K562 (cell line): ENCODE measurements around the gene LATS2. TPM values are rescaled to one million over a fixed set of nuclear protein-coding genes. Genes with fewer than 3 reads are reported as not detected.

Experiments used
- ATAC-seq: fragments of 200-7000 bp; cut with Tn5 transposase; 3 replicates; pipeline ENCODE4 v1.9.1; 2020; ENCODE audit warnings: moderate library complexity
- BruUV-seq: library from RNA; stranded (reverse); fragments of 400-500 nt; replicated peaks from 2 replicates; lab custom pipeline; 2021; lab: Mats Ljungman, UMichigan
- CTCF ChIA-PET: fragments of 300-600 bp; formaldehyde crosslinking; extraction: SDS; loops from one replicate; lab custom pipeline; 2021; ENCODE audit warnings: low intra/inter-chr PET ratio; lab: Yijun Ruan, JAX
- POLR2A ChIA-PET: fragments of 300-600, 350-650 bp; sonication (Branson Sonifier 250); formaldehyde crosslinking; extraction: SDS; loops from one replicate; lab custom pipeline; 2021; ENCODE audit warnings: antibody characterized with exemption, inconsistent platforms; lab: Yijun Ruan, JAX
- DNase-seq, 4 experiments: peaks; one replicate each; pipeline versions ENCODE4 v3.0.0 to v3.0.0-alpha.2; 2011 to 2018; ENCODE audit warnings: low spot score in 3 of 4, mixed read lengths in 3 of 4; ENCODE audit errors: extremely low read depth in 1 of 4
- FAIRE-seq: peaks from 2 replicates; lab custom pipeline; 2011; peaks lifted over from hg19 to GRCh38; lab: Jason Lieb, UNC
- H2AFZ ChIP-seq: 2 replicates; pipeline ENCODE4 v1.6.0; 2011; ENCODE audit warnings: low read depth, low read length, control low read depth, inconsistent platforms
- H3K27ac ChIP-seq: fragments of 200-600 bp; 3 replicates; pipeline ENCODE4 v1.8.0; 2011; ENCODE audit warnings: low read depth, mild to moderate bottlenecking, control low read depth, inconsistent platforms, low read length, moderate library complexity, mixed read lengths; ENCODE audit errors: extremely low read depth
- H3K27me3 ChIP-seq, 2 experiments: fragments of 300-600 bp in 1 of 2; 2 replicates in 1 of 2; 3 replicates in 1 of 2; pipeline versions ENCODE4 v1.6.0 to v1.8.0; 2011; ENCODE audit warnings: inconsistent platforms in 2 of 2, low read length in 2 of 2, mild to moderate bottlenecking in 1 of 2, mixed read lengths in 1 of 2, moderate library complexity in 1 of 2; ENCODE audit not compliant: control insufficient read depth in 2 of 2, insufficient read depth in 2 of 2
- H3K36me3 ChIP-seq: fragments of 300-600 bp; 3 replicates; pipeline ENCODE4 v1.8.0; 2011; ENCODE audit warnings: mild to moderate bottlenecking, low read length, inconsistent platforms; ENCODE audit not compliant: control insufficient read depth, insufficient read depth
- H3K4me1 ChIP-seq, 2 experiments: fragments of 200-600 bp in 1 of 2; replicated peaks in 1 of 2; 2 replicates in 1 of 2; 3 replicates in 1 of 2; pipeline versions ENCODE4 v1.5.1 to v1.8.0; 2011; ENCODE audit warnings: inconsistent platforms in 2 of 2, low read length in 2 of 2, mild to moderate bottlenecking in 1 of 2, mixed read lengths in 1 of 2, moderate library complexity in 1 of 2; ENCODE audit not compliant: control insufficient read depth in 2 of 2, insufficient read depth in 2 of 2
- H3K4me2 ChIP-seq: 2 replicates; pipeline ENCODE4 v1.6.1; 2011; ENCODE audit warnings: low read length, control low read depth, inconsistent platforms, mixed read lengths; ENCODE audit not compliant: insufficient read depth
- H3K4me3 ChIP-seq: fragments of 200-600 bp; sonication (generic), shearing (Covaris generic); 2 replicates; pipeline ENCODE4 v1.5.1; 2016; ENCODE audit warnings: control low read depth, inconsistent platforms
- H3K79me2 ChIP-seq: fragments of 200-600 bp; 3 replicates; pipeline ENCODE4 v1.8.0; 2011; ENCODE audit warnings: low read length, inconsistent platforms; ENCODE audit not compliant: control insufficient read depth, insufficient read depth
- H3K9ac ChIP-seq, 2 experiments: 2 replicates each; pipeline versions ENCODE4 v1.6.0 to v1.6.1; 2011; ENCODE audit warnings: low read depth in 2 of 2, low read length in 2 of 2, control low read depth in 1 of 2, inconsistent platforms in 1 of 2, mild to moderate bottlenecking in 1 of 2, mixed read lengths in 1 of 2; ENCODE audit not compliant: insufficient read depth in 1 of 2
- H3K9me1 ChIP-seq: one replicate; pipeline ENCODE4 v1.6.0; 2011; ENCODE audit warnings: inconsistent platforms, mild to moderate bottlenecking, low read length, moderate library complexity; ENCODE audit not compliant: control insufficient read depth, insufficient read depth
- H3K9me3 ChIP-seq: replicated peaks from 2 replicates; pipeline ENCODE4 v1.5.1; 2011; ENCODE audit warnings: low read depth, low read length, inconsistent platforms; ENCODE audit not compliant: control insufficient read depth, insufficient read depth
- H4K20me1 ChIP-seq: replicated peaks from 2 replicates; pipeline ENCODE4 v1.6.1; 2011; ENCODE audit warnings: low read length, inconsistent platforms, mixed read lengths; ENCODE audit not compliant: control insufficient read depth, insufficient read depth
- CREM ChIP-seq: IDR thresholded peaks from 2 replicates; pipeline ENCODE4 v1.6.1; 2014; ENCODE audit warnings: antibody characterized with exemption, low read depth
- ETS2 ChIP-seq: IDR thresholded peaks from 2 replicates; pipeline ENCODE4 v1.6.1; 2016; ENCODE audit warnings: borderline replicate concordance, missing genetic modification characterization, mild to moderate bottlenecking, moderate library complexity, missing compliant biosample characterization; ENCODE audit not compliant: poor library complexity, severe bottlenecking
- GABPA ChIP-seq: fragments of 200-800 bp; sonication (Bioruptor generic); conservative IDR thresholded peaks from 2 replicates; pipeline ENCODE4 v1.6.1; 2016; ENCODE audit warnings: low read depth, missing genetic modification characterization, missing compliant biosample characterization
- NCOA6 ChIP-seq: fragments of 450-650 bp; IDR thresholded peaks from 2 replicates; pipeline ENCODE4 v1.6.1; 2017; ENCODE audit warnings: mild to moderate bottlenecking
- NCOR1 ChIP-seq: fragments of 450-650 bp; IDR thresholded peaks from 2 replicates; pipeline ENCODE4 v1.6.1; 2016; ENCODE audit warnings: mild to moderate bottlenecking, moderate library complexity
- SP2 ChIP-seq: IDR thresholded peaks from 2 replicates; pipeline ENCODE4 v1.6.1; 2011; ENCODE audit warnings: mild to moderate bottlenecking, low read depth, low read length, moderate library complexity; ENCODE audit not compliant: poor library complexity, severe bottlenecking; ENCODE audit errors: extremely low read depth
- TAF9B ChIP-seq: fragments of 450-650 bp; IDR thresholded peaks from 2 replicates; pipeline ENCODE4 v1.6.1; 2018; ENCODE audit warnings: mild to moderate bottlenecking; ENCODE audit not compliant: partially characterized antibody
- TAL1 ChIP-seq: fragments of 450-650 bp; IDR thresholded peaks from 2 replicates; pipeline ENCODE4 v1.6.1; 2016; ENCODE audit warnings: mild to moderate bottlenecking
- ZNF316 ChIP-seq: fragments of 450-650 bp; IDR thresholded peaks from 2 replicates; pipeline ENCODE4 v1.6.1; 2016
- ZNF57 ChIP-seq: fragments of 450-650 bp; formaldehyde crosslinking; IDR thresholded peaks from 2 replicates; pipeline ENCODE4 v1.4.0; 2020; ENCODE audit warnings: mild to moderate bottlenecking, moderate library complexity
- ZNF778 ChIP-seq: fragments of 450-650 bp; formaldehyde crosslinking; IDR thresholded peaks from 2 replicates; pipeline ENCODE4 v1.4.0; 2020; ENCODE audit warnings: mild to moderate bottlenecking, moderate library complexity
- WGBS: fragments of 100-300 bp; shearing (Covaris generic); methylation state at CpG from one replicate; pipeline ENCODE4 v1.1.6; 2016; ENCODE audit warnings: low coverage, mixed read lengths; ENCODE audit not compliant: insufficient coverage; ENCODE audit errors: missing lambda C conversion rate; 5-methylcytosine and 5-hydroxymethylcytosine counted together
- in situ Hi-C: fragments of 300-500 bp; cut with MboI; formaldehyde crosslinking; loops from 4 replicates; pipeline ENCODE4 v1.15.0; 2018; ENCODE audit warnings: inconsistent platforms, mixed read lengths
- intact Hi-C: fragments of 100-400 bp; cut with micrococcal nuclease; formaldehyde crosslinking; loops from 2 replicates; pipeline ENCODE4 v1.14.2; 2022
- polyA plus RNA-seq, 8 experiments: library from polyadenylated mRNA; depleted of rRNA in 4 of 8; stranded (reverse) in 5 of 8; unstranded in 3 of 8; fragments of >200 nt; fragmentation: Nextera tagmentation in 2 of 8; fragmentation: Illumina TruSeq in 1 of 8; extraction: Ambion mirVana in 2 of 8; extraction: Trizol in 1 of 8; gene quantifications; 2 replicates each; pipeline versions ENCODE4 v1.2.1 to v1.2.3, GENCODE V29; 2011 to 2014; ENCODE audit warnings: inconsistent platforms in 1 of 8, missing spikeins in 1 of 8
- total RNA-seq, 7 experiments: library from RNA; depleted of rRNA in 6 of 7; stranded (reverse); fragments of >200 nt in 6 of 7; fragmentation: Illumina TruSeq in 2 of 7; extraction: Trizol in 2 of 7; gene quantifications; 2 replicates each; pipeline versions ENCODE4 v1.2.1 to v1.2.3, GENCODE V29; 2011 to 2021; ENCODE audit warnings: low replicate concordance in 1 of 7
- TF ChIP-seq, protein P1 (sequence below): fragments of 450-650 bp; IDR thresholded peaks from one replicate; pipeline ENCODE4 v1.6.1; 2018; ENCODE audit warnings: mild to moderate bottlenecking, moderate library complexity; ENCODE audit not compliant: partially characterized antibody
- TF ChIP-seq, protein P2 (sequence below): sonication (generic); formaldehyde crosslinking; IDR thresholded peaks from 2 replicates; pipeline ENCODE4 v1.8.0; 2022; ENCODE audit warnings: mild to moderate bottlenecking, low read depth, missing genetic modification reagents
- TF ChIP-seq, protein P3 (sequence below), 2 experiments: fragments of 450-650 bp; IDR thresholded peaks; 2 replicates each; pipeline ENCODE4 v1.6.1; 2016
- TF ChIP-seq, protein P4 (sequence below): sonication (generic); formaldehyde crosslinking; IDR thresholded peaks from 2 replicates; pipeline ENCODE4 v1.8.1; 2023; ENCODE audit warnings: mild to moderate bottlenecking, missing genetic modification reagents
- TF ChIP-seq, protein P5 (sequence below): sonication (generic); formaldehyde crosslinking; IDR thresholded peaks from 2 replicates; pipeline ENCODE4 v1.8.0; 2022; ENCODE audit warnings: mild to moderate bottlenecking, missing genetic modification reagents

LATS2 gene
- total and polyA plus RNA-seq, 9 of the 15 experiments (the other 6 are each of a cell fraction or from before 2014, with no cell fraction given) = 0.18 to 3.7 (median 0.76) TPM

DNA sequence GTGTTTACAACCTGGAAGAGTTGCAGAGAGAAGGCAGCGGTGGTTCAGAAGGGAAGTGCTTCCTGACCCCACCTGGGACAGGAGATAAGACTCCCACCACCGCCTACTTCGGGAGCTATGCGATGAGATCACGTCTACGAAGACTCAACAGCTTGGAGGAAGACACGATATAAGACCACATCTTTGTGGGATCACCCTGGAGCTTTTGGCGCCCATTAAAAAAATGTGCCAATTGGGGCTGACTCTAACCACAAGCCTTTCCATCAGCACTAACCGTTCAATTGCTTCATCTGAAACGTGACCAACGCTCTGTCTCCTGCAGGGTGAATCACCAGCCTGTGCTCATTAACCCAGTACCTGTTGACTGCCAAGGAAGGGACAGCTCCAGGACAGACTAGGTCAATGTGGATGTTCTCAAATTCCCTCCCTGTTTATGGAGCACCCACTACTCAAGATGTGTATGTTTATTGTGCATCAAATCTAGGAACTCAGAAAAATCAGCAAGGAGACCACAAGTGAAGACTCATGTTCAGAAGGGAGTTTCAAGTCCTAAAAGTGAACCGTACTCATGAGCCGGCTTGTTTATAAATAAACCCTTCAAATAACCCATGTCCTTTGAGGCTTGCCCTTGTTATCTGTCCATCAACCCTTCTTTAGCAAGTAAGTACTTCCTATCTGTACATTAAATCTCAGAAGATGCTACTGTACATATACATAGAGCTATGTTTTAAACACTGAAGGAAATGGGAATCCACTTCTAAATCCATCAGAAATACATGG, 67.5 kb downstream of the LATS2 start:
- Histone ChIP-seq H3K9ac (no peak overlapping the region; a peak in 1 of 4 replicates), H4K20me1 (peaks cover 6% of the 10 kb centered on the region), H3K9me3 (no peaks in the 10 kb centered on the region), H3K9me1 (no peaks in the 10 kb centered on the region), H3K4me1 (peaks cover 14 to 21% of the 10 kb centered on the region in 2 experiments; a peak in 4 of 5 replicates), H3K4me3 (no peak overlapping the region), H3K27me3 (no peaks in the 10 kb centered on the region), H3K27ac (no peak overlapping the region; the same call in 2 of the 3 replicates), H3K36me3 (no peaks in the 10 kb centered on the region), H2AFZ (no peak overlapping the region), H3K4me2 (no peak overlapping the region; the same call in 1 of the 2 replicates), H3K79me2 (no peaks in the 10 kb centered on the region)
- intact Hi-C loops = no loop called here
- BruUV-seq = no TSS peak
- DNase-seq (peak; percentile 59 to 73 (median 69)), ATAC-seq (peak; percentile 81), FAIRE-seq (peak; percentile 65)
- WGBS = under 1% methylated on average over 13 of the region's 13 CpGs
- POLR2A ChIA-PET = no interaction called here
- in situ Hi-C loops = no loop called here
- CTCF ChIA-PET = no interaction called here
- peak; percentile 72 for TF ChIP-seq NCOR1
- TF ChIP-seq, protein P1, sequence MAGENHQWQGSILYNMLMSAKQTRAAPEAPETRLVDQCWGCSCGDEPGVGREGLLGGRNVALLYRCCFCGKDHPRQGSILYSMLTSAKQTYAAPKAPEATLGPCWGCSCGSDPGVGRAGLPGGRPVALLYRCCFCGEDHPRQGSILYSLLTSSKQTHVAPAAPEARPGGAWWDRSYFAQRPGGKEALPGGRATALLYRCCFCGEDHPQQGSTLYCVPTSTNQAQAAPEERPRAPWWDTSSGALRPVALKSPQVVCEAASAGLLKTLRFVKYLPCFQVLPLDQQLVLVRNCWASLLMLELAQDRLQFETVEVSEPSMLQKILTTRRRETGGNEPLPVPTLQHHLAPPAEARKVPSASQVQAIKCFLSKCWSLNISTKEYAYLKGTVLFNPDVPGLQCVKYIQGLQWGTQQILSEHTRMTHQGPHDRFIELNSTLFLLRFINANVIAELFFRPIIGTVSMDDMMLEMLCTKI = no peak
- TF ChIP-seq, protein P2, sequence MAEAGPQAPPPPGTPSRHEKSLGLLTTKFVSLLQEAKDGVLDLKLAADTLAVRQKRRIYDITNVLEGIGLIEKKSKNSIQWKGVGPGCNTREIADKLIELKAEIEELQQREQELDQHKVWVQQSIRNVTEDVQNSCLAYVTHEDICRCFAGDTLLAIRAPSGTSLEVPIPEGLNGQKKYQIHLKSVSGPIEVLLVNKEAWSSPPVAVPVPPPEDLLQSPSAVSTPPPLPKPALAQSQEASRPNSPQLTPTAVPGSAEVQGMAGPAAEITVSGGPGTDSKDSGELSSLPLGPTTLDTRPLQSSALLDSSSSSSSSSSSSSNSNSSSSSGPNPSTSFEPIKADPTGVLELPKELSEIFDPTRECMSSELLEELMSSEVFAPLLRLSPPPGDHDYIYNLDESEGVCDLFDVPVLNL = no peak
- TF ChIP-seq ETS2 (tag) = no peak
- TF ChIP-seq, protein P3, sequence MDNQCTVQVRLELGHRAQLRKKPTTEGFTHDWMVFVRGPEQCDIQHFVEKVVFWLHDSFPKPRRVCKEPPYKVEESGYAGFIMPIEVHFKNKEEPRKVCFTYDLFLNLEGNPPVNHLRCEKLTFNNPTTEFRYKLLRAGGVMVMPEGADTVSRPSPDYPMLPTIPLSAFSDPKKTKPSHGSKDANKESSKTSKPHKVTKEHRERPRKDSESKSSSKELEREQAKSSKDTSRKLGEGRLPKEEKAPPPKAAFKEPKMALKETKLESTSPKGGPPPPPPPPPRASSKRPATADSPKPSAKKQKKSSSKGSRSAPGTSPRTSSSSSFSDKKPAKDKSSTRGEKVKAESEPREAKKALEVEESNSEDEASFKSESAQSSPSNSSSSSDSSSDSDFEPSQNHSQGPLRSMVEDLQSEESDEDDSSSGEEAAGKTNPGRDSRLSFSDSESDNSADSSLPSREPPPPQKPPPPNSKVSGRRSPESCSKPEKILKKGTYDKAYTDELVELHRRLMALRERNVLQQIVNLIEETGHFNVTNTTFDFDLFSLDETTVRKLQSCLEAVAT (IDR thresholded peaks at IDR 0.05) = no peak
- no peak for TF ChIP-seq TAF9B
- TF ChIP-seq ZNF57 (CRISPR knock-in tag) = no peak
- no peak for TF ChIP-seq ZNF316
- TF ChIP-seq, protein P4, sequence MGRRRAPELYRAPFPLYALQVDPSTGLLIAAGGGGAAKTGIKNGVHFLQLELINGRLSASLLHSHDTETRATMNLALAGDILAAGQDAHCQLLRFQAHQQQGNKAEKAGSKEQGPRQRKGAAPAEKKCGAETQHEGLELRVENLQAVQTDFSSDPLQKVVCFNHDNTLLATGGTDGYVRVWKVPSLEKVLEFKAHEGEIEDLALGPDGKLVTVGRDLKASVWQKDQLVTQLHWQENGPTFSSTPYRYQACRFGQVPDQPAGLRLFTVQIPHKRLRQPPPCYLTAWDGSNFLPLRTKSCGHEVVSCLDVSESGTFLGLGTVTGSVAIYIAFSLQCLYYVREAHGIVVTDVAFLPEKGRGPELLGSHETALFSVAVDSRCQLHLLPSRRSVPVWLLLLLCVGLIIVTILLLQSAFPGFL (CRISPR knock-in tag) = no peak
- TF ChIP-seq CREM = 0 out of 2 replicates have a peak, but pooled peaks have one; percentile 34
- no peak for TF ChIP-seq ZNF778 (CRISPR knock-in tag)
- TF ChIP-seq, protein P5, sequence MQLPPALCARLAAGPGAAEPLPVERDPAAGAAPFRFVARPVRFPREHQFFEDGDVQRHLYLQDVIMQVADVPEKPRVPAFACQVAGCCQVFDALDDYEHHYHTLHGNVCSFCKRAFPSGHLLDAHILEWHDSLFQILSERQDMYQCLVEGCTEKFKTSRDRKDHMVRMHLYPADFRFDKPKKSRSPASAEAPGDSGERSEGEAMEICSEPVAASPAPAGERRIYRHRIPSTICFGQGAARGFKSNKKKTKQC = no peak
- TF ChIP-seq TAL1 = peak; percentile 69
- TF ChIP-seq NCOA6 = no peak
- no peak for TF ChIP-seq SP2
- TF ChIP-seq GABPA (tag) = no peak
